Central memory CD4-positive, alpha-beta T cell (primary cell): ENCODE data around the gene CITED1.

Experiments used
- DNase-seq: peaks from one replicate; pipeline ENCODE4 v3.0.0; 2022

CITED1 gene

DNA sequence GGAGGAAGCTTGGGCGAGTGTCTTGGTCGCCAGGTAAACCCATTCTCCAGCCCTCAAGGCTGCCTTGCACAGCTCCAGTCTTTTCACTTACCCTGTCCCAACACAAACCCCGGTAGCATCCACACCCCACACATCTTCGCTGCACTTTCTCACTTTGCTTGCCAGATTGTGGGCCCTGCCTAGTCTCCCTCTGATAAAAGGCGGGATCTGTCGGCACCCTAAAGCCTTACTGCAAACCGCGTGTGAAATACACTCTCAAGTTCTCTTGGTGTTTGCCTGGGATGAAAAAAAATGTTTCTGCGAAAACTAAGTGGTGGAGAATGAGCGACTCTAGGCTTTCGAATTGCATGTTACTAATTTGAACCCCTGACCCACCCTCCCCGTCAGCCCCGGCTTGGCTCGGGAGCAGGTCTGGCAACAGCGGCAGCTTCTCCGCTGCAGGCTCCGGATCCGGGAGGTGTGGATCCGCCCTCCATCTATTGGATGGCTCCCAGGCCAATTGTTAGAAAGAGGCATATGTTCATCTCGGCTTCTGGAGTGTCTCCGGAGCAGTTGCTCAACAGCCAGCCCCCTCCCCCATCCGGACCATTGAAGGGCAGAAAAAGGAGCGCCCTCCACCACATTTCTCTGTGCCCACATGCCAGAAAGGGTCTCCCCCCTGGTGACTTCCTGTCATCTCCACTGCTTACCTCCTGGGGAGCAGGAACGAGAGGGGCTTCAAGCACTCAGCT, 3.0 kb upstream of the CITED1 start:
- no peak for DNase-seq

GRCh38 chrX:72308209-72308565, 2.5 kb upstream of the CITED1 start:
- DNase-seq, result no peak

GRCh38 chrX:72307646-72308051, 1.9 kb upstream of the CITED1 start:
- DNase-seq, result no peak

DNA sequence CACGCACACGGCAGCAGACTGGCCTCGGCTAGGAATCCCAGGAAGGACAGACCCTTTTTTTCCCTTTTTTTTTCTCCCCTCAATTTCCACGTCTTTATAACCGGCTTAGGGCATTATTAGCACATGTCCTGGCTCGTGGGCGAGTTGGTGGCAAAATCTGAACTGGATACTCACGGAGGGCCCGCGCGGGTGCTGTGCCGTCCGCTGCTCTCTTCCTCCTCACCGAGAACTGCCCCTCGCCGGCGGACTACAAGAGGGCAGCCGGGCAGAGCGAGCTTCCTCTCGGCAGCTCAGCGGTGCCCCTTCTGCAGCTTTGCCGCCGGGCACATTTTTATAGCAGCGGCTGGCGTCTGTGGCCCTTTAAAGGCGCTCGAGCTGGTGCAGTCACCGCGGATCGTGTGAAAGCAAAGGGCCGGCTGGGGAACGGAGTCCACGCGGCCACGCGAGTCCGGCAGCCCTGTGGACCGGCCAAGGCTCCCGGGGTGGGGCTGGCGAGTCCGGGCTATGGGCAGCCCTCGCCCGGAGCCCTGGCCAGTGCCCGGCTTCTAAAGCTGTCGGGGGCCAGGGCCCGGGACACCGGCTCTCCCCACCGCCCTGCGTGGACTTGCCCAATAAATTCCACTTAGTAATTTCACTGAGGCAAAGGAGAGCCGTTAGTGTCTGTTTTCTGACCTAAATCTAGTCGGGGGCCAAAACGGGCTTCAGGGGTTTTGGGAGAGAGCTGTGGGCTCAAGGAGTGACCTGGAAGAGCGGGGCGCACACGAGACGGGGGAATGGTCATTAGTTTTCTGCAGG, 1.3 kb upstream of the CITED1 start:
- peak; percentile 23 for DNase-seq

DNA sequence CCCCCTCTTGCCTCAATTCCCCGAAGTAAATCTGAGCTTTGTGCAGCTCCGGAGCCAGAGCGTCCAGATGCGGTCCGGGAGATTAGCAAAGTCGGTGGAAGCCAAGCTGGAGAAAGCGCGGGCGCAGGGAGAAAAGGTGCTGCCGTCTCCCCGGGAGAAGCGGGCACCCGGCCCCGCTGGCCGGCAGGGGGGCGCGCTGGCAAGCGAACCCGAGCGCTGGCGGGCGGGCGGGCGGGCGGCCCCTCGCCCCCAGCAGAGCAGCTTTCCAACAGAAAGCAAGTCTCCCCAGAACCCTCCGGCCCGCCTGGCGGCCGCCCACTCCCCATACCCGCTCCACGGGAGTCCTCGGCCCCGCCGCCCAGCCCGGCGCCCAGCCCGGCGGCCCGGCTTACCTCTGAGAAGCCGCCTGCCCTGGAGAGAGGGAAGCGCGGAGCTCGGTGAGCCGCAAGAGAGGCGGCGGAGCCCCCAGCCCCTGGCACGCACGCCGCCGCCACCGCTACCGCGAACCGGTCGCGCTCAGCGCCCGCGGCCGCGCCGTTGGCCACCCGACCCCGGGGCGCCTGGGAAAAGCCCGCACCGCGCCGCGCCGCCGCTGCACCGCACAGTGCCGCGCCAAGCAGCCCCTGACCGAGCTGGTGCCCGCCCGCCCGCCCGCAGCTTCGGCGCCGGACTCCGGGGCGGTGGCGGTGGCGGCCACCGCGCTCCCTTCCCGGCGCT, 529 bp upstream of the CITED1 start:
- no peak for DNase-seq

DNA sequence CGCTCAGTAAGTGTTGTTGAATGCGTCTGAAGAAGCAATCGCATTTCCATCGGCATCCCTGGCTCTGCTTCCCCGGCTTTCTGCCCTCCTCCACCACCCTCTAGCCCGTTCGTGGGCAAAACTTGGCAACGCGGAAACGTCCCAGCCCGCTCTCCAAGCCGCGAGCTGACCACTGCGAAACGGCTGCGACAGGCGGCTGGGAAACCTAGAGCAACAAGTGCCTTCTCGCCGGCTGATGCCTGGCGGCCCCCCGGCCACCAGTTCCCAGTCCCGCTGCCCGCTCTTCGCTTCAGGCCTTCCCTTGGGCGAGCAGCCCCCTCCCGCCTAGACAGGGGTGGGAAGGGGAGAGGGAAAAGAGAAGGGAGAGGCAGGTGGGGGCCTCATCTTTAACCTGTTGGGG, 837 bp downstream of the CITED1 start:
- no peak for DNase-seq

- DNase-seq, result no peak
These were observed 3.9 kb downstream of the CITED1 start for GRCh38 chrX:72301781-72302180.

GRCh38 chrX:72299891-72300630, 5.7 kb downstream of the CITED1 start:
- DNase-seq, result no peak

DNA sequence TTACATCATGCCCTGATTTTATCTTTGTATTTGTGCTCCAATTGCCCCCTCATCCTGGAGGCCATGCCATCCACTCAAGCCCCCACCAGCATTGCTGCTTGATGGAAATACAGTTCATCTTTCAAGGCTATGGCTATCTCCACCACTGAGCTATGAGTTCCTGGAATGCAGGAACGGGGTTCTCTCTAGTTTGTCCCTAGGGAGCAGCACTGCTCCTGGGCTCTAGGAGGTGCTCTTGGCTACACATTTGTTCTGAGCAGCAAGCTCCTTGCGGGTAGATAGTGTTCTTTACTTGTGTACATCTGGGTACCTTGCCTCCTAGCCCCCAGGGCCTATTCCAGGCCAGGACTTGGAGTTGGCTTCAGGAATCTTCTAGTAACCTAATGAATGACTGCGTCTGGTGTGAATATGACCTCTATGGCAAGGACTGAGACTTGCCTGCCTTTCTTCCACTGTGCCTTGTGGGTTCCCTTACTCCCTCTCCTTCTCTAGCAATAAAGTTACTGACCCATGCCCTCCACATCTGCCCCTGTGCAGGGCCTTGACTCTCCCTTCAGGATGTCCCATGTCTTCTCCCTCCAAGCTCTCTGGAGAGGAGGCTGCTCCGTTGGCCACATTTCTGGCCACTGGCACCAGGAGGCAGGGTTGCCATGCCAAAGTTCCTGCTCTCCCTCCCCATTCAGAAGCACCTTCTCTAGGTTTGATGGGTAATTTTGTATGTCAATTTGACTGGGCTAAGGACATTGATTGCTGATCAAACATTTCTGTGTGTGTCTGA, 7.6 kb downstream of the CITED1 start:
- DNase-seq, result no peak

- DNase-seq, result no peak
These were observed 8.7 kb downstream of the CITED1 start for GRCh38 chrX:72296991-72297390.

DNA sequence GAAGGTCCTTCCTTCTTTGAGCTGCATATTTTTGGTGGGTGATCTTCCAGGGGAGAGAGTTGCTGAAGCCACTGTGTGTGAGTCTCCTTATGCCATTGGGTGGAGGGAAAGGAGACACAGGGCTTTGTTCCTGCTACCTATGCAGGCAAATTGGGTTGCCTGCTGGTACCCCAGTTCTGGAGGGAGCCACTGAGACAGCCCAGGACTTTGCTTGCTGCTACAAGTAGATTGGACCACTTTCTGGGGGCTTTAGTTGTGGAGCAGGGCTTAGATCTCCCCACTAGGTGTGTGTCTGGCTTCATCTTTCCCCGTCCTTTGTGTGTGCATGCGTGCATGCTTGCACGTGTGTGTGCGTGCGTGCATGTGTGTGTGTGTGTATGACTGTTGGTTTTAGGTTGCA, 10.0 kb downstream of the CITED1 start:
- DNase-seq, result no peak

DNA sequence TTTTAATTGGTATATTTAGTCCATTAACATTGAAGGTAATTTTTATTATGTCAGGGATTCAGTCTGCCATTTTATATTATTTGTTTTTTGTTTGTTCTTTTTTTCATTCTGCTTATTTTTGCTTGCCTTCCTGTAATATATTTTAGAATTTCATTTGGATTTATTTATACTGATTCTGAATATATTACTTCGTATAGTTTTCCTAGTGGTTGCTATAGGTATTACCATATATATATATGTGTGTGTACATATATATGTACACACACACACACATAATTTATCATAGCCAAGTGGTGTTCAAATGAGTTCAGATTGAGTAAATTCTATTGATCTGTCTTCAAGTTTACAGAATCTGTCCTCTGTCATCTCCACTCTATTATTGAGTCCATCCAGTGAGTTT, 11.2 kb downstream of the CITED1 start:
- DNase-seq, result no peak

DNA sequence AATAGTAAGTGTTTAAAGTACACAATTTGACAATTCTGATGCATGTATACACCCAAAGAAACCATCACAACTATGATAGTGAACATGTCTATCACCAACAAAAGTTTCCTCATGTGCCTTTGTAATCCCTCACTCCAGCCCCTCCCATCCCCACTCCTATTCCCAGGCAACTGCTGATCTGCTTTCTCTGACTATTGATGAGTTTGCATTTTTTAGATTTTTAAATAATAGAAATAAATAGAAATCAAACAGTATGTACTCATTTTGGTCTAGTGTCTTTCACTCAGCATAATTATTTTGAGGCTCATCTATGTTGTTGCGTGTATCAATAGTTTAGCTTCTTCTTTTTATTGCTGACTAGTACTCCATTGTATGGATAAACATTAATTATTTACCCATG, 23.4 kb downstream of the CITED1 start:
- DNase-seq, result no peak

DNA sequence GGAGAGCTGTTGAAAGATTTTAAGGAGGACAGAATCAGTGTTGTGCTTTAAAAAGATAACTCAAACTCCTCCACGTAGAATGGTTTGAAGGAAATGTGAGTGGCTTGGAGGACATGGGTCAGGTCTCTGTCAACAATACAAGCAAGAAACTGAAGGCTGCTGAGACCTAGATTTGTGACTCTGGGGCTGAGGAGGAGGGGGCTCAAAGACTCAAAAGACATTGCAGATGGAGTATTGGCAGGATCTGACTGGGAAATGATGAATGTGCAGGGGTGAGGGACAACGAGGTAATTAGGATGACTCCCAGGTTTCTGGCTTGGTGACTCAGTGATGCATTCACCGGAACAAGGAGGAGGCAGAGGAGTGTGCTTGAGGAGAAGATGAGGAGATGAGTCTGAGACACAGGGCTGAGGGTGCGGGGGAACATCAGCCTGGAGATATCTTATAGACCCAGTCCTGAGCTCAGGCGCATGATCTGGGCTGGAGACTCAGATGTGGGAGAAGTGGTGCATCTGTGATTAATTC, 25.3 kb downstream of the CITED1 start:
- DNase-seq, result no peak

DNA sequence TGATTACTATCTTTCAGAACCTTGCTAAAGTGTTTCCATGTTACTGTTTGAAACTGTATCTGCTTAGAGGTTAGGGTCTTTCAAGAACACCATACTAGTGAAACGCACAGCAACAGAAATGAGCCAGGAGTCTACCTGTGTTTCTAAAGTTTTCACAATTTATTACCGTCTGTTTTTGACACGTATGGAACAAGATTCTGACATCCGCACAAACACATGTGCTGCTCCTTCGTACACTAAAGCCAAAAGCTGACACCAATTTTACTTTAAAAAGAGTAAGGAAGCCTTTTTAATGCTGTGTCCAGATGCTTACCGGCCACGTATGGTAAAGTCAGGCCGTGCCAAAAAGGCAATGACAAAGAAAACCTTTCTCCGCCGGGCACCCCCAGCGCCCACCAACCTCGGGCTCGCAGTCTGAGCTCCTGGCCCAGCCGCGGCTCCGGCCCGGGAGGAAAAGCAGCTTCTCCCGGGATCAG, 29.2 kb downstream of the CITED1 start:
- DNase-seq, result no peak

- peak; percentile 25 for DNase-seq
These were observed 31.2 kb downstream of the CITED1 start for GRCh38 chrX:72274526-72274925.

DNA sequence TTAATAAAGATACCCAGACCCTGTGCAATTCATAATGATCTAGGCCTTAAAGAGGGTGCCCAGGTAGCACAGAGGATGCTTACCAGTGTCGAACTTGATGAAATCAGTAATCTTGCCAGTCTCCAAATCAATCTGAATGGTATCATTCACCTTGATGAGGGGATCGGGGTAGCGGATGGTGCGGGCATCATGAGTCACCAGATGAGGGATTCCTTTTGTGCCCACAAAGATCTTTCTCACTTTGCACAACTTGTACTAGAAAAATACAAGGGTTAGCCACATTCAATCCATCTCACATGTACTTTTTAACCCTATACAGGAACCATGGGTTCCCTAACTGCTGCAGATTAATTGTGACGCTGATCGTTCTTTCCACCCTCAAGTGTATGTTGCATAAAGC, 32.0 kb downstream of the CITED1 start:
- DNase-seq, result no peak

- DNase-seq, result no peak
These were observed 32.8 kb downstream of the CITED1 start for GRCh38 chrX:72272868-72273267.

- DNase-seq, result no peak
These were observed 33.9 kb downstream of the CITED1 start for GRCh38 chrX:72271812-72272211.

GRCh38 chrX:72271091-72271788, 34.5 kb downstream of the CITED1 start:
- no peak for DNase-seq

DNA sequence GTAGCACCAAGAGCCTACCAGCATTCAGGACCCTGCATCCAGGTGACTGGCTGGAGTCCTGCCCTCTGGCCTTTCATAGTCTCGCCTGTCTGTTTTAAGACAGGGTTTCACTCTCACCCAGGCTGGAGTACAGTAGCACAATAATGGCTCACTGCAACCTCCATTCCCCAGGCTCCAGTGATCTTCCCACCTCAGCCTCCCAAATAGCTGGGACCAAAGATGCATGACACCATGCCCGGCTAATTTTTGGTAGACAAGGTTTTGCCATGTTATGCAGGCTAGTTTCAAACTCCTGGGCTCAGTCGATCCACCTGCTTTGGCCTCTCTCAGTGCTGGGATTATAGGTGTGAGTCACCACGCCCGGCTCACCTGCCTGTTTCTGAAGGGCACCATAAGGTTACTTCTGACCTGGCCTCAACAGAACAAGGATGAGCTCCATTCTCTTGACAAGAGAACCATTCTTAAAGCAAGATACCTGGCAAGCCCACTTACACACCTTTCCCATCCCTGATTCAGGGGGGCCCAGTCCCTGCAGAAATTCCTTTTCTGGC, 35.3 kb downstream of the CITED1 start:
- DNase-seq, result no peak
